Mammary epithelial cell (primary cell): ENCODE results near the gene ZHX3.

ENCODE experiments used
- CTCF ChIP-seq, 2 donors: IDR thresholded peaks in 1 of 2; conservative IDR thresholded peaks in 1 of 2; 2 replicates each; pipeline ENCODE4 v1.5.1; 2011 to 2012; ENCODE audit warnings: inconsistent platforms in 2 of 2, low read length in 2 of 2, mild to moderate bottlenecking in 2 of 2, control low read depth in 1 of 2, low read depth in 1 of 2; ENCODE audit not compliant: insufficient read depth in 1 of 2; ENCODE audit errors: extremely low read depth in 1 of 2
- EZH2 ChIP-seq: IDR thresholded peaks from 2 replicates; pipeline ENCODE4 v1.6.1; 2012; ENCODE audit warnings: low read length, inconsistent platforms, borderline replicate concordance

DNA sequence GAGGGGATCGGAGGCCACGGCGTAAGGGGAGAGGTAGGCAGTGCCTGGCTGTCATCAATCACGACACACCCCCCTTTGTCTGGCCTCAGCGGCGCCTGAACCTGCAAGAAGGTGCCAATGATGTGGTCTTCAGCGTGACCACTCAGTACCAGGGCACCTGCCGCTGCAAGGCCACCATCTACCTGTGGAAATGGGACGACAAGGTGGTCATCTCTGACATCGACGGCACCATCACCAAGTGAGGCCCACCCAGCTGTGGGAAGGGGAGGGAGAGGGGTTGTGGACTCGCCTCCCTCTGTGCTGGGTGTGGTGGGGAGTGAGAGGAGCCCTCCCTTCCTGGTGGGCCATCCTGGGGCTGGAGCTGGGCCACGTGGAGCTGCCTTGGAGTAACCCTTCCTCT is 39.4 kb upstream of the ZHX3 start:
- TF ChIP-seq CTCF (conservative IDR thresholded peaks at IDR 0.05 in 1 of 2, IDR thresholded peaks at IDR 0.05 in 1 of 2; ENCODE audit: extremely low read depth in 1 of 2, insufficient read depth in 1 of 2, low read depth in 1 of 2, low read length in 2 of 2), result no peak
- TF ChIP-seq EZH2, result no peak
